Measurements from ENCODE around the gene RGS17.
A peak's percentile ranks its signal among the peaks of the same experiment; 100 is the strongest.
"Not testable (repeated sequence)": the region's sequence is repeated elsewhere in the genome, so short reads cannot be mapped to it uniquely, and the experiment has no call there.

The RGS17 gene

GRCh38 chr6:153031335-153031955 is 99.6 kb downstream of the RGS17 start:
- no peak for DNase-seq (ENCODE audit: low spot score)

- DNase-seq (ENCODE audit: low spot score): no peak
Measured at GRCh38 chr6:153028963-153029362, 102.1 kb downstream of the RGS17 start.

GRCh38 chr6:153028286-153028685 is 102.8 kb downstream of the RGS17 start:
- no peak for DNase-seq (ENCODE audit: low spot score)

- DNase-seq (ENCODE audit: low spot score): no peak
Measured at GRCh38 chr6:153027480-153027879, 103.6 kb downstream of the RGS17 start.

- DNase-seq (ENCODE audit: low spot score): no peak
Measured at GRCh38 chr6:153024709-153025017, 106.4 kb downstream of the RGS17 start.

GRCh38 chr6:153023977-153024708 is 106.9 kb downstream of the RGS17 start:
- DNase-seq (ENCODE audit: low spot score): peak; percentile 53

- DNase-seq (ENCODE audit: low spot score): no peak
Measured at GRCh38 chr6:153018355-153018754, 112.7 kb downstream of the RGS17 start.

- no peak for DNase-seq (ENCODE audit: low spot score)
Measured at GRCh38 chr6:153016846-153017245, 114.2 kb downstream of the RGS17 start.

- no peak for DNase-seq (ENCODE audit: low spot score)
Measured at GRCh38 chr6:153015094-153015640, 115.9 kb downstream of the RGS17 start.

GRCh38 chr6:153013438-153013837 is 117.6 kb downstream of the RGS17 start:
- no peak for DNase-seq (ENCODE audit: low spot score)

GRCh38 chr6:153012856-153013255 is 118.2 kb downstream of the RGS17 start:
- DNase-seq (ENCODE audit: low spot score): no peak

- DNase-seq (ENCODE audit: low spot score): no peak
Measured at GRCh38 chr6:153003366-153003690, 127.8 kb downstream of the RGS17 start.

GRCh38 chr6:153002613-153003365 is 128.3 kb downstream of the RGS17 start, which contains the start of gene MTRF1L:
MTRF1L (minus strand) TSS chr6:153002709; CDS start chr6:153002685, 24 bp downstream.
- DNase-seq (ENCODE audit: low spot score): peak; percentile 91

GRCh38 chr6:153001767-153002612 is 129.1 kb downstream of the RGS17 start:
- no peak for DNase-seq (ENCODE audit: low spot score)

- DNase-seq (ENCODE audit: low spot score): not testable (repeated sequence)
Measured at GRCh38 chr6:153000790-153001189, 130.3 kb downstream of the RGS17 start.

- no peak for DNase-seq (ENCODE audit: low spot score)
Measured at GRCh38 chr6:153000243-153000642, 130.8 kb downstream of the RGS17 start.

- DNase-seq (ENCODE audit: low spot score): not testable (repeated sequence)
Measured at GRCh38 chr6:152999538-152999937, 131.5 kb downstream of the RGS17 start.

- DNase-seq (ENCODE audit: low spot score): no peak
Measured at GRCh38 chr6:152993847-152994246, 137.2 kb downstream of the RGS17 start.

GRCh38 chr6:152993431-152993830 is 137.7 kb downstream of the RGS17 start:
- no peak for DNase-seq (ENCODE audit: low spot score)

- DNase-seq (ENCODE audit: low spot score): no peak
Measured at GRCh38 chr6:152986978-152987377, 144.1 kb downstream of the RGS17 start.

GRCh38 chr6:152985300-152985699 is 145.8 kb downstream of the RGS17 start:
- not testable (repeated sequence) for DNase-seq (ENCODE audit: low spot score)

GRCh38 chr6:152984513-152984872 is 146.6 kb downstream of the RGS17 start:
- no peak for DNase-seq (ENCODE audit: low spot score)
